ENCODE data around the gene CCDC174.

GRCh38 chr3:14602006-14602803 is 49.4 kb upstream of the CCDC174 start:
- TF ChIP-seq CTCF (IDR thresholded peaks at IDR 0.05): no peak
- TF ChIP-seq POLR2A (IDR thresholded peaks at IDR 0.05): no peak
